VCaP (cell line): Measurements from ENCODE around the gene LPIN1.

Experiments
- H3K27ac ChIP-seq: fragments of 450-650 bp; 2 replicates; pipeline ENCODE4 v1.5.1; 2017
- CTCF ChIP-seq: fragments of 450-650 bp; conservative IDR thresholded peaks from 2 replicates; pipeline ENCODE4 v1.5.1; 2017; ENCODE audit warnings: mild to moderate bottlenecking, moderate library complexity

LPIN1 gene

GRCh38 chr2:11802782-11803191, 56.4 kb downstream of the LPIN1 start:
- no peak overlapping the region for H3K27ac ChIP-seq
- no peak for TF ChIP-seq CTCF

- H3K27ac ChIP-seq, result no peak overlapping the region
- no peak for TF ChIP-seq CTCF
Observed at GRCh38 chr2:11805024-11805423, 58.6 kb downstream of the LPIN1 start.

- H3K27ac ChIP-seq, result no peak overlapping the region
- TF ChIP-seq CTCF, result no peak
Observed at GRCh38 chr2:11805920-11806319, 59.5 kb downstream of the LPIN1 start.

- no peak for TF ChIP-seq CTCF
- H3K27ac ChIP-seq, result no peak overlapping the region
Observed at GRCh38 chr2:11807156-11808015, 61.0 kb downstream of the LPIN1 start.

GRCh38 chr2:11808016-11808400, 61.6 kb downstream of the LPIN1 start:
- TF ChIP-seq CTCF, result no peak
- no peak overlapping the region for H3K27ac ChIP-seq

GRCh38 chr2:11809586-11810236, 63.3 kb downstream of the LPIN1 start:
- H3K27ac ChIP-seq, result no peak overlapping the region
- TF ChIP-seq CTCF, result no peak

- no peak for TF ChIP-seq CTCF
Observed at GRCh38 chr2:11810237-11810977, 64.0 kb downstream of the LPIN1 start.

More at GRCh38 chr2:11810237-11810977, 64.0 kb downstream of the LPIN1 start:
- H3K27ac ChIP-seq, result no peak overlapping the region
